ENCODE data around the gene CFAP47. TPM values are rescaled to one million over a fixed set of nuclear protein-coding genes. Genes with fewer than 3 reads are reported as not detected.

CFAP47 gene
- total and polyA plus RNA-seq, 4 donors = 0.68 to 21.0 (median 4.0) TPM

DNA sequence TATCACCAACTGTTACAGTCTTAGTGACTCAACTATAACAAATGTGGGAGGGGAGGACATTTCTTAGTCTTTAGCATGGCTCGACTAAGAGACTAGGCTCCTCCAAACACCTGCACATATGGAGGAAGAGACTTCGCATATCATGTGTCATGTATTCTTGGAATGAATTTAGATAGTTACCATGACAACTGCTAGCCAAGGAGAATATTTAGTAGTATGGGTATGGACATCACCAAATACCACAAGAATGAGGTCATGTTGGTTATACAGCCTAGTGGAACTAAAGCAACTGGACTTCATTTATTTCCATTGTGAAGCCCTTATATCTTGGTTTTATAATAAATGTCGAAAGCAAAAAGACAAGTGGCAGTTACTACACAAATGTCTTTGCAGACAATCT is 512.3 kb downstream of the CFAP47 start:
- no peaks in the 10 kb centered on the region for H3K27me3 ChIP-seq (ENCODE audit: control insufficient read depth in 3 of 3, insufficient read depth in 3 of 3, low read length in 2 of 3)
- peaks cover 0 to 3% (median 0%) of the 10 kb centered on the region in 4 donors for H3K9me3 ChIP-seq (ENCODE audit: control insufficient read depth in 4 of 4, insufficient read depth in 3 of 4, low read length in 3 of 4)
- H3K27ac ChIP-seq (ENCODE audit: low read depth in 1 of 2, low read length in 1 of 2) = no peak overlapping the region
- 60 to 85% methylated on average over 3 of the region's 3 CpGs for WGBS, 2 donors
- TF ChIP-seq, protein P1, sequence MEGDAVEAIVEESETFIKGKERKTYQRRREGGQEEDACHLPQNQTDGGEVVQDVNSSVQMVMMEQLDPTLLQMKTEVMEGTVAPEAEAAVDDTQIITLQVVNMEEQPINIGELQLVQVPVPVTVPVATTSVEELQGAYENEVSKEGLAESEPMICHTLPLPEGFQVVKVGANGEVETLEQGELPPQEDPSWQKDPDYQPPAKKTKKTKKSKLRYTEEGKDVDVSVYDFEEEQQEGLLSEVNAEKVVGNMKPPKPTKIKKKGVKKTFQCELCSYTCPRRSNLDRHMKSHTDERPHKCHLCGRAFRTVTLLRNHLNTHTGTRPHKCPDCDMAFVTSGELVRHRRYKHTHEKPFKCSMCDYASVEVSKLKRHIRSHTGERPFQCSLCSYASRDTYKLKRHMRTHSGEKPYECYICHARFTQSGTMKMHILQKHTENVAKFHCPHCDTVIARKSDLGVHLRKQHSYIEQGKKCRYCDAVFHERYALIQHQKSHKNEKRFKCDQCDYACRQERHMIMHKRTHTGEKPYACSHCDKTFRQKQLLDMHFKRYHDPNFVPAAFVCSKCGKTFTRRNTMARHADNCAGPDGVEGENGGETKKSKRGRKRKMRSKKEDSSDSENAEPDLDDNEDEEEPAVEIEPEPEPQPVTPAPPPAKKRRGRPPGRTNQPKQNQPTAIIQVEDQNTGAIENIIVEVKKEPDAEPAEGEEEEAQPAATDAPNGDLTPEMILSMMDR (IDR thresholded peaks at IDR 0.05; ENCODE audit: control extremely low read depth, extremely low read depth) = no peak
- ATAC-seq (ENCODE audit: insufficient read depth, low FRiP score) (no peak), DNase-seq (no peak)
- no peaks in the 10 kb centered on the region for H3K4me1 ChIP-seq (ENCODE audit: control insufficient read depth in 5 of 5, insufficient read depth in 5 of 5, low read length in 5 of 5)
- H3K36me3 ChIP-seq (ENCODE audit: control insufficient read depth in 4 of 4, insufficient read depth in 4 of 4, low read length in 4 of 4) = no peaks in the 10 kb centered on the region
- no peak overlapping the region for H3K9ac ChIP-seq (ENCODE audit: insufficient read depth in 1 of 2, low read length in 2 of 2)
- no peak overlapping the region for H3K4me3 ChIP-seq

DNA sequence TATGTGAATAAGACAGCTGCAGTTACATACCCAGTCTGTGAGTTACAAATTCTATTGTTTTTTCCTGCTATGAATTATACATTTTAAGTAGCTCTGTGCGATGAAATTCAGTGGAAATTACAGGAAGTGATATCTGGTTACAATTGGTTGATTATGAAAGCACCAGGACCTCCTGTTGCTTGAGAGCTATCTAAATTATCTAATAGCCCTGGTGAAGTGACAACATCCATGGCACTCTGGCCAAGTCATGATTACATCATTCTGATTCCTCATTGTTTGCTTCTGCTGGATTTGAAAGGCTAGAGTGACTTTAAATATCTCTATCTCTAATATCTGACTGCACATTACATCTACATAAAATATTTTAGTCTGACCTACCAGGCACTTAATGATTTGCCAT is 515.0 kb downstream of the CFAP47 start:
- Histone ChIP-seq H3K4me1 (ENCODE audit: control insufficient read depth in 5 of 5, insufficient read depth in 5 of 5, low read length in 5 of 5) (no peaks in the 10 kb centered on the region), H3K9ac (ENCODE audit: insufficient read depth in 1 of 2, low read length in 2 of 2) (no peak overlapping the region), H3K36me3 (ENCODE audit: control insufficient read depth in 4 of 4, insufficient read depth in 4 of 4, low read length in 4 of 4) (no peaks in the 10 kb centered on the region), H3K27me3 (ENCODE audit: control insufficient read depth in 3 of 3, insufficient read depth in 3 of 3, low read length in 2 of 3) (peaks cover 0 to 2% (median 0%) of the 10 kb centered on the region in 3 donors), H3K4me3 (no peak overlapping the region), H3K27ac (ENCODE audit: low read depth in 1 of 2, low read length in 1 of 2) (no peak overlapping the region), H3K9me3 (ENCODE audit: control insufficient read depth in 4 of 4, insufficient read depth in 3 of 4, low read length in 3 of 4) (peaks cover 0 to 3% (median 0%) of the 10 kb centered on the region in 4 donors)
- ATAC-seq (ENCODE audit: insufficient read depth, low FRiP score) (no peak), DNase-seq (no peak)
- TF ChIP-seq, protein P1 (IDR thresholded peaks at IDR 0.05; ENCODE audit: control extremely low read depth, extremely low read depth) = no peak
- 70 to 86% methylated on average over 1 of the region's 1 CpG for WGBS, 2 donors

Small RNAs within 50 kb of the gene (small RNA-seq; reads per million reads assigned to genes)
- gene RNU6-641P (ENCODE audit: low replicate concordance) = not detected

Other genes with a start within 250 kb of the CFAP47 start
- gene MAGEB16, start 121.4 kb upstream of the CFAP47 start, total RNA-seq = not detected
- not detected for gene MAGEB16, start 121.4 kb upstream of the CFAP47 start, polyA plus RNA-seq

Data from lung (tissue), 13 donors.